Measurements from ENCODE around the gene PPP1R1A.

The PPP1R1A gene

GRCh38 chr12:54529581-54529980 lies 58.9 kb downstream of the PPP1R1A start:
- DNase-seq (ENCODE audit: low read depth) = no peak
